ENCODE measurements around the gene IDI1.

DNA sequence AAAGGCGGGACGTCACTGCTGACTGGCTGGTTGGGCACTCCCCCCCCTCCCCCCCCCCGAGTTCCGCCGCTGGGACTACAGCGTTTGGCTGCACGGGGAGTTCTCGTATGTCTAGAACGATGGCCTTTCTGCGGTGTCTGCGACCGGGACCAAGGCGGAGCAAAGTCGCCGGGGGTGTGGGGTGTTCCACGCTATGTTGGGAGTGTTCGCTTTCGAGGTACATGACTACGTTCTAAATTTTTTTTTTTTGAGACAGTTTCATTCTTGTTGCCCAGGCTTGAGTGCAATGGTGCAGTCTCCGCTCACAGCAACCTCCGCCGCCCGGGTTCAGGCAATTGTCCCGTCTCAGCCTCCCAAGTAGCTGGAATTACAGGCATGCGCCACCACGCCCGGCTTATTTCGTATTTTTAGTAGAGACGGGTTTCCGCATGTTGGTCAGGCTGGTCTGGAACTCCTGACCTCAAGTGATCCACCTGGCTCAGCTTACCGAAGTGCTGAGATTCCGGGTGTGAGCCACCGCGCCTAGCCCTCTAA, 573 bp upstream of the IDI1 start:
- TF ChIP-seq EZH2phosphoT487 (IDR thresholded peaks at IDR 0.05; ENCODE audit: insufficient read depth, low read depth) (no peak), EZH2 (IDR thresholded peaks at IDR 0.05; ENCODE audit: insufficient read depth, poor library complexity, severe bottlenecking) (no peak)
